HEK293 (cell line): ENCODE results near the gene SLMAP.

Source experiments
- CTCF ChIA-PET: fragments of 350-600 bp; formaldehyde crosslinking; extraction: SDS; loops from one replicate; lab custom pipeline; 2021; ENCODE audit warnings: antibody characterized with exemption; lab: Yijun Ruan, JAX
- POLR2A ChIA-PET: fragments of 300-600 bp; formaldehyde crosslinking; extraction: SDS; loops from one replicate; lab custom pipeline; 2020; ENCODE audit warnings: antibody characterized with exemption, inconsistent platforms; lab: Yijun Ruan, JAX
- H3K27ac ChIP-seq: fragments of 200-500 bp; sonication (Bioruptor generic); 2 replicates; pipeline ENCODE4 v1.5.1; 2014; ENCODE audit warnings: low read depth, low read length, control low read depth, inconsistent platforms; ENCODE audit errors: extremely low read depth
- H3K36me3 ChIP-seq, 2 experiments: fragments of 200-500 bp in 1 of 2; sonication (Bioruptor generic) in 1 of 2; 1 replicate in 1 of 2; 2 replicates in 1 of 2; pipeline ENCODE4 v1.5.1; 2014 to 2017; ENCODE audit warnings: inconsistent platforms in 2 of 2, low read length in 2 of 2; ENCODE audit not compliant: control insufficient read depth in 2 of 2, insufficient read depth in 1 of 2
- H3K4me1 ChIP-seq: fragments of 200-500 bp; sonication (Bioruptor generic); 2 replicates; pipeline ENCODE4 v1.5.1; 2014; ENCODE audit warnings: mild to moderate bottlenecking, low read length, inconsistent platforms; ENCODE audit not compliant: control insufficient read depth, insufficient read depth
- H3K4me3 ChIP-seq: 2 replicates; pipeline ENCODE4 v1.5.1; 2011; ENCODE audit warnings: low read depth, mild to moderate bottlenecking, control low read depth, low read length, moderate library complexity
- H3K9me3 ChIP-seq: fragments of 200-500 bp; sonication (Bioruptor generic); 2 replicates; pipeline ENCODE4 v1.5.1; 2014; ENCODE audit warnings: low read depth, low read length, inconsistent platforms; ENCODE audit not compliant: control insufficient read depth, insufficient read depth
- ZFP3 ChIP-seq: fragments of 450-650 bp; formaldehyde crosslinking; IDR thresholded peaks from 2 replicates; pipeline ENCODE4 v1.5.1; 2016; ENCODE audit warnings: low read depth, missing biosample characterization, missing genetic modification characterization
- ZNF292 ChIP-seq: fragments of 450-650 bp; formaldehyde crosslinking; IDR thresholded peaks from 2 replicates; pipeline ENCODE4 v1.5.1; 2016; ENCODE audit warnings: low read depth, missing biosample characterization, missing genetic modification characterization, borderline replicate concordance
- ZNF324 ChIP-seq: fragments of 450-650 bp; formaldehyde crosslinking; IDR thresholded peaks from 2 replicates; pipeline ENCODE4 v1.5.1; 2016; ENCODE audit warnings: missing biosample characterization, missing genetic modification characterization
- ZNF341 ChIP-seq: fragments of 450-650 bp; formaldehyde crosslinking; IDR thresholded peaks from 2 replicates; pipeline ENCODE4; 2016; ENCODE audit warnings: low read depth, missing biosample characterization, missing genetic modification characterization
- ZNF404 ChIP-seq: fragments of 450-650 bp; formaldehyde crosslinking; IDR thresholded peaks from 2 replicates; pipeline ENCODE4 v1.5.1; 2017; ENCODE audit warnings: missing biosample characterization, missing genetic modification characterization
- ZNF423 ChIP-seq: fragments of 450-650 bp; formaldehyde crosslinking; IDR thresholded peaks from 2 replicates; pipeline ENCODE4 v1.5.1; 2016; ENCODE audit warnings: missing biosample characterization, missing genetic modification characterization
- ZNF521 ChIP-seq: fragments of 450-650 bp; formaldehyde crosslinking; IDR thresholded peaks from 2 replicates; pipeline ENCODE4 v1.5.1; 2017; ENCODE audit warnings: missing biosample characterization, mild to moderate bottlenecking, missing genetic modification characterization
- ZNF571 ChIP-seq: fragments of 450-650 bp; formaldehyde crosslinking; IDR thresholded peaks from 2 replicates; pipeline ENCODE4 v1.5.0; 2017; ENCODE audit warnings: missing biosample characterization, missing genetic modification characterization
- ZSCAN30 ChIP-seq: fragments of 450-650 bp; IDR thresholded peaks from 2 replicates; pipeline ENCODE4 v1.5.1; 2018; ENCODE audit warnings: missing biosample characterization, mild to moderate bottlenecking, missing genetic modification characterization, moderate library complexity
- TF ChIP-seq, protein P1 (sequence below): fragments of 450-650 bp; formaldehyde crosslinking; IDR thresholded peaks from 2 replicates; pipeline ENCODE4 v1.5.1; 2016; ENCODE audit warnings: missing biosample characterization, missing genetic modification characterization, borderline replicate concordance
- TF ChIP-seq, protein P2 (sequence below): fragments of 450-650 bp; formaldehyde crosslinking; IDR thresholded peaks from 2 replicates; pipeline ENCODE4 v1.5.1; 2016; ENCODE audit warnings: missing biosample characterization, missing genetic modification characterization
- TF ChIP-seq, protein P3 (sequence below): fragments of 450-650 bp; formaldehyde crosslinking; IDR thresholded peaks from 2 replicates; pipeline ENCODE4 v1.5.1; 2017; ENCODE audit warnings: missing biosample characterization, missing genetic modification characterization
- TF ChIP-seq, protein P4 (sequence below): fragments of 450-650 bp; formaldehyde crosslinking; IDR thresholded peaks from 2 replicates; pipeline ENCODE4 v1.5.1; 2016; ENCODE audit warnings: missing biosample characterization, missing genetic modification characterization
- TF ChIP-seq, protein P5 (sequence below): fragments of 450-650 bp; formaldehyde crosslinking; IDR thresholded peaks from 2 replicates; pipeline ENCODE4 v1.5.1; 2016; ENCODE audit warnings: missing biosample characterization, missing genetic modification characterization, borderline replicate concordance
- TF ChIP-seq, protein P6 (sequence below): fragments of 450-650 bp; formaldehyde crosslinking; IDR thresholded peaks from 2 replicates; pipeline ENCODE4 v1.5.1; 2017; ENCODE audit warnings: missing biosample characterization, missing genetic modification characterization

The SLMAP gene

DNA sequence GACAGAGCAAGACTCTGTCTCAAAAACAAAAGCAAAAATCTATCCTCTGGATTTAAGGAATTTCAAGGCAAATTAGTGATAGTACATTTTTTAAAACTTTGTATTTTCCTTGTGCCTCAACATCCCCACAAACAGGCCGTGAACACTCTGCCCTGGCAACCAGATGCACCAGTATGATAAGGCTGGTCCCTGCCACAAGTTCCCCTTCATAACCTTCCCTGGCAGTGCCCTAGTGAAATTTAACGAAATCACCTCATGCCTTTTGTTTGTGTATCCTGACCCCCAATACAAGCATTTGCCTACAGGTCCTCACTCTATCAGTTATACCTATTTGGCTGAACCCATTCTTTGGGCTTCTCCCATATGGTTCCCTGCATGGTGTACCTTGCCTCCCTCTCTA is 144.7 kb downstream of the SLMAP start (continued):
- no peak for TF ChIP-seq ZNF324 (tag by site-specific recombination)
- TF ChIP-seq, protein P1, sequence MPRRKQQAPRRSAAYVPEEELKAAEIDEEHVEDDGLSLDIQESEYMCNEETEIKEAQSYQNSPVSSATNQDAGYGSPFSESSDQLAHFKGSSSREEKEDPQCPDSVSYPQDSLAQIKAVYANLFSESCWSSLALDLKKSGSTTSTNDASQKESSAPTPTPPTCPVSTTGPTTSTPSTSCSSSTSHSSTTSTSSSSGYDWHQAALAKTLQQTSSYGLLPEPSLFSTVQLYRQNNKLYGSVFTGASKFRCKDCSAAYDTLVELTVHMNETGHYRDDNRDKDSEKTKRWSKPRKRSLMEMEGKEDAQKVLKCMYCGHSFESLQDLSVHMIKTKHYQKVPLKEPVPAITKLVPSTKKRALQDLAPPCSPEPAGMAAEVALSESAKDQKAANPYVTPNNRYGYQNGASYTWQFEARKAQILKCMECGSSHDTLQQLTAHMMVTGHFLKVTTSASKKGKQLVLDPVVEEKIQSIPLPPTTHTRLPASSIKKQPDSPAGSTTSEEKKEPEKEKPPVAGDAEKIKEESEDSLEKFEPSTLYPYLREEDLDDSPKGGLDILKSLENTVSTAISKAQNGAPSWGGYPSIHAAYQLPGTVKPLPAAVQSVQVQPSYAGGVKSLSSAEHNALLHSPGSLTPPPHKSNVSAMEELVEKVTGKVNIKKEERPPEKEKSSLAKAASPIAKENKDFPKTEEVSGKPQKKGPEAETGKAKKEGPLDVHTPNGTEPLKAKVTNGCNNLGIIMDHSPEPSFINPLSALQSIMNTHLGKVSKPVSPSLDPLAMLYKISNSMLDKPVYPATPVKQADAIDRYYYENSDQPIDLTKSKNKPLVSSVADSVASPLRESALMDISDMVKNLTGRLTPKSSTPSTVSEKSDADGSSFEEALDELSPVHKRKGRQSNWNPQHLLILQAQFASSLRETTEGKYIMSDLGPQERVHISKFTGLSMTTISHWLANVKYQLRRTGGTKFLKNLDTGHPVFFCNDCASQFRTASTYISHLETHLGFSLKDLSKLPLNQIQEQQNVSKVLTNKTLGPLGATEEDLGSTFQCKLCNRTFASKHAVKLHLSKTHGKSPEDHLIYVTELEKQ (tag by site-specific recombination), result no peak
- TF ChIP-seq ZNF423 (tag by site-specific recombination), result no peak

DNA sequence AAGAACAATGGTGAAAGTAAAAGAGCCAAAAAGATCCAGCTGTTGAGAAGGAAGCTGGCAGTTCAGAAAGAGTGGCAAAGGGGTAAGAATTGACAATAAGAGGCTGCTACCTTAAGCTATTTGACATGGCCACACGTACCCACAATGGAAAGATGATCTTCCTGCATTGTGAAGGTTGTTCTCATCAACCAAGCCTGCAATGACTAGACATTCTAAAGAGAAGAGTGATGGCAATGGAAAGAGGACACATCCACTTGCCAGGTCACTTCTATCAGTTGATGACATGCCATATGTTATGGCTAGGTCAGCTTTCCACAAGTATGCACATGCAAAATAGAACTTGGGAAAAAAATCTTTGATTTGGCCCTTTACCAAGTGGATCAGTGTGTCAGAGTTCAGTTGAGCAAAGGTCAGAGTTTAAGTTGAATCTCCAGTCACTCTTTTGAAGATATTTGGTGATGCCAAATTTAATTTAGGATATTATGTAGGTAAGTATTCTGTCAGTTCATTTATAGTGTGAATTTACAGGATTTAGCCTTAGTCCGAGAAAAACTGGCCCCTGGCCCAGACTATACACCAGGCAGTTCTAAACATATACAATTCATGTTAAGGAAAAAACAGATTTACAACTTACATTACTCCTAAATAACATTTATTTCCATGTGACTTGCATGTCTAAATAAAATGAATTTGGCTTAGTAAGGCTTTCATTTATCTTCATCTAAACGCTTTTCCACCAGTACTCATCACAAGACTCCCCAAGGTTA is 147.2 kb downstream of the SLMAP start:
- no peak overlapping the region for H3K27ac ChIP-seq
- H3K4me1 ChIP-seq, result no peaks in the 10 kb centered on the region
- POLR2A ChIA-PET, result no interaction called here
- H3K36me3 ChIP-seq, result peaks cover 0 to 18% of the 10 kb centered on the region in 2 experiments; a peak in 1 of 3 replicates
- no peak overlapping the region for H3K4me3 ChIP-seq
- H3K9me3 ChIP-seq, result no peaks in the 10 kb centered on the region
- CTCF ChIA-PET, result no interaction called here
- TF ChIP-seq ZNF404 (tag by site-specific recombination) (no peak), ZNF341 (tag by site-specific recombination) (no peak), ZNF521 (tag by site-specific recombination) (no peak), ZNF571 (no peak), ZFP3 (tag by site-specific recombination) (no peak), ZSCAN30 (tag by site-specific recombination) (no peak), ZNF292 (tag by site-specific recombination) (no peak)
- TF ChIP-seq, protein P2, sequence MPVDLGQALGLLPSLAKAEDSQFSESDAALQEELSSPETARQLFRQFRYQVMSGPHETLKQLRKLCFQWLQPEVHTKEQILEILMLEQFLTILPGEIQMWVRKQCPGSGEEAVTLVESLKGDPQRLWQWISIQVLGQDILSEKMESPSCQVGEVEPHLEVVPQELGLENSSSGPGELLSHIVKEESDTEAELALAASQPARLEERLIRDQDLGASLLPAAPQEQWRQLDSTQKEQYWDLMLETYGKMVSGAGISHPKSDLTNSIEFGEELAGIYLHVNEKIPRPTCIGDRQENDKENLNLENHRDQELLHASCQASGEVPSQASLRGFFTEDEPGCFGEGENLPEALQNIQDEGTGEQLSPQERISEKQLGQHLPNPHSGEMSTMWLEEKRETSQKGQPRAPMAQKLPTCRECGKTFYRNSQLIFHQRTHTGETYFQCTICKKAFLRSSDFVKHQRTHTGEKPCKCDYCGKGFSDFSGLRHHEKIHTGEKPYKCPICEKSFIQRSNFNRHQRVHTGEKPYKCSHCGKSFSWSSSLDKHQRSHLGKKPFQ (tag by site-specific recombination), result no peak
- TF ChIP-seq, protein P3, sequence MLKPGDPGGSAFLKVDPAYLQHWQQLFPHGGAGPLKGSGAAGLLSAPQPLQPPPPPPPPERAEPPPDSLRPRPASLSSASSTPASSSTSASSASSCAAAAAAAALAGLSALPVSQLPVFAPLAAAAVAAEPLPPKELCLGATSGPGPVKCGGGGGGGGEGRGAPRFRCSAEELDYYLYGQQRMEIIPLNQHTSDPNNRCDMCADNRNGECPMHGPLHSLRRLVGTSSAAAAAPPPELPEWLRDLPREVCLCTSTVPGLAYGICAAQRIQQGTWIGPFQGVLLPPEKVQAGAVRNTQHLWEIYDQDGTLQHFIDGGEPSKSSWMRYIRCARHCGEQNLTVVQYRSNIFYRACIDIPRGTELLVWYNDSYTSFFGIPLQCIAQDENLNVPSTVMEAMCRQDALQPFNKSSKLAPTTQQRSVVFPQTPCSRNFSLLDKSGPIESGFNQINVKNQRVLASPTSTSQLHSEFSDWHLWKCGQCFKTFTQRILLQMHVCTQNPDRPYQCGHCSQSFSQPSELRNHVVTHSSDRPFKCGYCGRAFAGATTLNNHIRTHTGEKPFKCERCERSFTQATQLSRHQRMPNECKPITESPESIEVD, result no peak
- TF ChIP-seq, protein P4, sequence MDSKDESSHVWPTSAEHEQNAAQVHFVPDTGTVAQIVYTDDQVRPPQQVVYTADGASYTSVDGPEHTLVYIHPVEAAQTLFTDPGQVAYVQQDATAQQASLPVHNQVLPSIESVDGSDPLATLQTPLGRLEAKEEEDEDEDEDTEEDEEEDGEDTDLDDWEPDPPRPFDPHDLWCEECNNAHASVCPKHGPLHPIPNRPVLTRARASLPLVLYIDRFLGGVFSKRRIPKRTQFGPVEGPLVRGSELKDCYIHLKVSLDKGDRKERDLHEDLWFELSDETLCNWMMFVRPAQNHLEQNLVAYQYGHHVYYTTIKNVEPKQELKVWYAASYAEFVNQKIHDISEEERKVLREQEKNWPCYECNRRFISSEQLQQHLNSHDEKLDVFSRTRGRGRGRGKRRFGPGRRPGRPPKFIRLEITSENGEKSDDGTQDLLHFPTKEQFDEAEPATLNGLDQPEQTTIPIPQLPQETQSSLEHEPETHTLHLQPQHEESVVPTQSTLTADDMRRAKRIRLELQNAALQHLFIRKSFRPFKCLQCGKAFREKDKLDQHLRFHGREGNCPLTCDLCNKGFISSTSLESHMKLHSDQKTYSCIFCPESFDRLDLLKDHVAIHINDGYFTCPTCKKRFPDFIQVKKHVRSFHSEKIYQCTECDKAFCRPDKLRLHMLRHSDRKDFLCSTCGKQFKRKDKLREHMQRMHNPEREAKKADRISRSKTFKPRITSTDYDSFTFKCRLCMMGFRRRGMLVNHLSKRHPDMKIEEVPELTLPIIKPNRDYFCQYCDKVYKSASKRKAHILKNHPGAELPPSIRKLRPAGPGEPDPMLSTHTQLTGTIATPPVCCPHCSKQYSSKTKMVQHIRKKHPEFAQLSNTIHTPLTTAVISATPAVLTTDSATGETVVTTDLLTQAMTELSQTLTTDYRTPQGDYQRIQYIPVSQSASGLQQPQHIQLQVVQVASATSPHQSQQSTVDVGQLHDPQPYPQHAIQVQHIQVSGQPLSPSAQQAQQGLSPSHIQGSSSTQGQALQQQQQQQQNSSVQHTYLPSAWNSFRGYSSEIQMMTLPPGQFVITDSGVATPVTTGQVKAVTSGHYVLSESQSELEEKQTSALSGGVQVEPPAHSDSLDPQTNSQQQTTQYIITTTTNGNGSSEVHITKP (tag by site-specific recombination), result no peak
- TF ChIP-seq, protein P5, sequence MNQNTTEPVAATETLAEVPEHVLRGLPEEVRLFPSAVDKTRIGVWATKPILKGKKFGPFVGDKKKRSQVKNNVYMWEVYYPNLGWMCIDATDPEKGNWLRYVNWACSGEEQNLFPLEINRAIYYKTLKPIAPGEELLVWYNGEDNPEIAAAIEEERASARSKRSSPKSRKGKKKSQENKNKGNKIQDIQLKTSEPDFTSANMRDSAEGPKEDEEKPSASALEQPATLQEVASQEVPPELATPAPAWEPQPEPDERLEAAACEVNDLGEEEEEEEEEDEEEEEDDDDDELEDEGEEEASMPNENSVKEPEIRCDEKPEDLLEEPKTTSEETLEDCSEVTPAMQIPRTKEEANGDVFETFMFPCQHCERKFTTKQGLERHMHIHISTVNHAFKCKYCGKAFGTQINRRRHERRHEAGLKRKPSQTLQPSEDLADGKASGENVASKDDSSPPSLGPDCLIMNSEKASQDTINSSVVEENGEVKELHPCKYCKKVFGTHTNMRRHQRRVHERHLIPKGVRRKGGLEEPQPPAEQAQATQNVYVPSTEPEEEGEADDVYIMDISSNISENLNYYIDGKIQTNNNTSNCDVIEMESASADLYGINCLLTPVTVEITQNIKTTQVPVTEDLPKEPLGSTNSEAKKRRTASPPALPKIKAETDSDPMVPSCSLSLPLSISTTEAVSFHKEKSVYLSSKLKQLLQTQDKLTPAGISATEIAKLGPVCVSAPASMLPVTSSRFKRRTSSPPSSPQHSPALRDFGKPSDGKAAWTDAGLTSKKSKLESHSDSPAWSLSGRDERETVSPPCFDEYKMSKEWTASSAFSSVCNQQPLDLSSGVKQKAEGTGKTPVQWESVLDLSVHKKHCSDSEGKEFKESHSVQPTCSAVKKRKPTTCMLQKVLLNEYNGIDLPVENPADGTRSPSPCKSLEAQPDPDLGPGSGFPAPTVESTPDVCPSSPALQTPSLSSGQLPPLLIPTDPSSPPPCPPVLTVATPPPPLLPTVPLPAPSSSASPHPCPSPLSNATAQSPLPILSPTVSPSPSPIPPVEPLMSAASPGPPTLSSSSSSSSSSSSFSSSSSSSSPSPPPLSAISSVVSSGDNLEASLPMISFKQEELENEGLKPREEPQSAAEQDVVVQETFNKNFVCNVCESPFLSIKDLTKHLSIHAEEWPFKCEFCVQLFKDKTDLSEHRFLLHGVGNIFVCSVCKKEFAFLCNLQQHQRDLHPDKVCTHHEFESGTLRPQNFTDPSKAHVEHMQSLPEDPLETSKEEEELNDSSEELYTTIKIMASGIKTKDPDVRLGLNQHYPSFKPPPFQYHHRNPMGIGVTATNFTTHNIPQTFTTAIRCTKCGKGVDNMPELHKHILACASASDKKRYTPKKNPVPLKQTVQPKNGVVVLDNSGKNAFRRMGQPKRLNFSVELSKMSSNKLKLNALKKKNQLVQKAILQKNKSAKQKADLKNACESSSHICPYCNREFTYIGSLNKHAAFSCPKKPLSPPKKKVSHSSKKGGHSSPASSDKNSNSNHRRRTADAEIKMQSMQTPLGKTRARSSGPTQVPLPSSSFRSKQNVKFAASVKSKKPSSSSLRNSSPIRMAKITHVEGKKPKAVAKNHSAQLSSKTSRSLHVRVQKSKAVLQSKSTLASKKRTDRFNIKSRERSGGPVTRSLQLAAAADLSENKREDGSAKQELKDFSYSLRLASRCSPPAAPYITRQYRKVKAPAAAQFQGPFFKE, result no peak
- TF ChIP-seq, protein P6, sequence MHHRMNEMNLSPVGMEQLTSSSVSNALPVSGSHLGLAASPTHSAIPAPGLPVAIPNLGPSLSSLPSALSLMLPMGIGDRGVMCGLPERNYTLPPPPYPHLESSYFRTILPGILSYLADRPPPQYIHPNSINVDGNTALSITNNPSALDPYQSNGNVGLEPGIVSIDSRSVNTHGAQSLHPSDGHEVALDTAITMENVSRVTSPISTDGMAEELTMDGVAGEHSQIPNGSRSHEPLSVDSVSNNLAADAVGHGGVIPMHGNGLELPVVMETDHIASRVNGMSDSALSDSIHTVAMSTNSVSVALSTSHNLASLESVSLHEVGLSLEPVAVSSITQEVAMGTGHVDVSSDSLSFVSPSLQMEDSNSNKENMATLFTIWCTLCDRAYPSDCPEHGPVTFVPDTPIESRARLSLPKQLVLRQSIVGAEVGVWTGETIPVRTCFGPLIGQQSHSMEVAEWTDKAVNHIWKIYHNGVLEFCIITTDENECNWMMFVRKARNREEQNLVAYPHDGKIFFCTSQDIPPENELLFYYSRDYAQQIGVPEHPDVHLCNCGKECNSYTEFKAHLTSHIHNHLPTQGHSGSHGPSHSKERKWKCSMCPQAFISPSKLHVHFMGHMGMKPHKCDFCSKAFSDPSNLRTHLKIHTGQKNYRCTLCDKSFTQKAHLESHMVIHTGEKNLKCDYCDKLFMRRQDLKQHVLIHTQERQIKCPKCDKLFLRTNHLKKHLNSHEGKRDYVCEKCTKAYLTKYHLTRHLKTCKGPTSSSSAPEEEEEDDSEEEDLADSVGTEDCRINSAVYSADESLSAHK (tag by site-specific recombination), result no peak
